RWPE2 (cell line): Measurements from ENCODE around the gene FBXL13.

Experiments
- ATAC-seq: fragments of 200-7000 bp; cut with Tn5 transposase; 3 replicates; pipeline ENCODE4 v1.9.1; 2021; ENCODE audit warnings: low read depth
- DNase-seq: peaks from one replicate; pipeline ENCODE4 v3.0.0-alpha.2; 2020; ENCODE audit warnings: low spot score
- H3K27ac ChIP-seq: fragments of 450-650 bp; 2 replicates; pipeline ENCODE4 v1.5.1; 2017; ENCODE audit warnings: mild to moderate bottlenecking; ENCODE audit not compliant: poor library complexity, severe bottlenecking
- H3K27me3 ChIP-seq: fragments of 250-450 bp; sonication (Bioruptor Pico); 2 replicates; pipeline ENCODE4 v1.5.1; 2021; ENCODE audit warnings: mild to moderate bottlenecking, moderate library complexity; ENCODE audit not compliant: insufficient read depth, poor library complexity, severe bottlenecking
- H3K36me3 ChIP-seq: fragments of 250-450 bp; sonication (Bioruptor Pico); 2 replicates; pipeline ENCODE4 v1.5.1; 2020; ENCODE audit warnings: low read depth, mild to moderate bottlenecking, moderate library complexity
- H3K4me1 ChIP-seq: fragments of 250-450 bp; sonication (Bioruptor Pico); 2 replicates; pipeline ENCODE4 v1.5.1; 2021; ENCODE audit warnings: mild to moderate bottlenecking, moderate library complexity; ENCODE audit not compliant: insufficient read depth, poor library complexity, severe bottlenecking
- H3K4me3 ChIP-seq: fragments of 250-450 bp; sonication (Bioruptor Pico); 2 replicates; pipeline ENCODE4 v1.5.1; 2021; ENCODE audit warnings: mild to moderate bottlenecking, moderate library complexity; ENCODE audit not compliant: severe bottlenecking
- H3K9me3 ChIP-seq: fragments of 250-450 bp; sonication (Bioruptor Pico); 2 replicates; pipeline ENCODE4 v1.5.1; 2021; ENCODE audit warnings: mild to moderate bottlenecking, moderate library complexity; ENCODE audit not compliant: severe bottlenecking
- TF ChIP-seq, protein P1 (sequence below): fragments of 450-650 bp; IDR thresholded peaks from one replicate; pipeline ENCODE4 v1.5.1; 2017; ENCODE audit warnings: mild to moderate bottlenecking, moderate library complexity; ENCODE audit not compliant: poor library complexity, severe bottlenecking

The FBXL13 gene

DNA sequence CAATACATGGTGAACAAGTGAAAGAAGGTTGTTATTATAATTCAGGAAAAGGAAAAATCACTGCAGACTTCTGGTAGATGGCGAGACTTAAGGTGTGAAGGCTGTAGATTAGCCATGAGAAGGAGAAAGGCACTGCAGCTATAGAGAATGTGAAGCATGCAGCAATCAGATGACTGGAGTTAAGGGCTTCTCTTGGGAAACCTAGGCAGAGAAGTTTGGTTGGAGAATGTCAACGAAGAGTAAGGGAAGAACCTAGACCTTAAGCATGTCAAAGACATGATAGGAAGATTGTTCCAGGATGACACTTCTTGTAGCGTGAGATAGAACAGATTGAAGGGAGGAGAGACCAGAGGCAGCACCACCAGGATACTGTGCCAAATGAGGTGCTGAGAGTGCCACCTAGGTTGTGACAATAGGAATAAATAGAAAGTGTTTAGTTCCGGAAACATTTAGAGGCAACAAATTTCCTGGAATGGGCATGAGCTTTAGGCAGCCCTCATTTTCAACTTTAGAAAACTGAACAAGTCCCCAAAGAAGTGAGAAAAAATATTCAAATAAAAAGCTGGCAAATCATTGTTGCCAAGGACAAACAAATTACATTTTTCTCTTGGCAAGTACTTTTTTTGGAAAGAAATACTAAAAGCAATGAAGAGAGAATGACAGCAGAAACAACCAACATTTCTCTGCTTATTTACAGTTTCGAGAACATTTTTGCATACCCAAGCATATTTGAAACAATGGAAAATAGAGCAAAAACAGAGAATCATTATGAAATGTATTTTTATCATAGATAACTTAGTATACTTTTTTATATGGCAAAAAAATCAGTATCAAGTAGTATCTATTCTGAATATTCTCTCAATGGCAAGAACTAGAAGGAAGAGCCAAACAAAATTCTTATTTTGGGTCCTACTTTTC lies 156.9 kb downstream of the FBXL13 start:
- Histone ChIP-seq H3K9me3 (no peaks in the 10 kb centered on the region), H3K27ac (no peak overlapping the region), H3K4me1 (peaks cover 11% of the 10 kb centered on the region), H3K36me3 (no peaks in the 10 kb centered on the region), H3K4me3 (no peak overlapping the region), H3K27me3 (no peaks in the 10 kb centered on the region)
- DNase-seq (no peak), ATAC-seq (no peak)
- TF ChIP-seq, protein P1, sequence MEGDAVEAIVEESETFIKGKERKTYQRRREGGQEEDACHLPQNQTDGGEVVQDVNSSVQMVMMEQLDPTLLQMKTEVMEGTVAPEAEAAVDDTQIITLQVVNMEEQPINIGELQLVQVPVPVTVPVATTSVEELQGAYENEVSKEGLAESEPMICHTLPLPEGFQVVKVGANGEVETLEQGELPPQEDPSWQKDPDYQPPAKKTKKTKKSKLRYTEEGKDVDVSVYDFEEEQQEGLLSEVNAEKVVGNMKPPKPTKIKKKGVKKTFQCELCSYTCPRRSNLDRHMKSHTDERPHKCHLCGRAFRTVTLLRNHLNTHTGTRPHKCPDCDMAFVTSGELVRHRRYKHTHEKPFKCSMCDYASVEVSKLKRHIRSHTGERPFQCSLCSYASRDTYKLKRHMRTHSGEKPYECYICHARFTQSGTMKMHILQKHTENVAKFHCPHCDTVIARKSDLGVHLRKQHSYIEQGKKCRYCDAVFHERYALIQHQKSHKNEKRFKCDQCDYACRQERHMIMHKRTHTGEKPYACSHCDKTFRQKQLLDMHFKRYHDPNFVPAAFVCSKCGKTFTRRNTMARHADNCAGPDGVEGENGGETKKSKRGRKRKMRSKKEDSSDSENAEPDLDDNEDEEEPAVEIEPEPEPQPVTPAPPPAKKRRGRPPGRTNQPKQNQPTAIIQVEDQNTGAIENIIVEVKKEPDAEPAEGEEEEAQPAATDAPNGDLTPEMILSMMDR: no peak

DNA sequence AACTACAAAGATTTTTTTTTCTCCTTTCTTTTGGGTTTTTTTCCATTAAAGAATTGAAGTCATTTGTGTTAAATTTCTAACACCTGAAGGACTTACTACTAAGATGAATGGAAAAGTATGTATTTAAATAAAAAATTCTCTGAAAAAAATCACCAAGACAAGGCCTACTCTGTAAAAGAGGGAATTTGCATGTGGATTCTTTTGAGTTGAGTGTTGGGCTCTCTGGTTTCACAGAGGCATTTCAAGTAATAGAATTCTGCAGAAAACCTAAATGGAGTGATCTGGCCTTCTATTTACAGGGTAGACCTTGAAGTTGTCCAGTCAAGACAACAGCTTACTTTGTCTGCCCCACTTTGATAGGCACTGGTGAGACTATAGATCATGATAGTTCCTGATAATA lies 157.7 kb downstream of the FBXL13 start:
- Histone ChIP-seq H3K27ac (no peak overlapping the region), H3K27me3 (no peaks in the 10 kb centered on the region), H3K9me3 (no peaks in the 10 kb centered on the region), H3K4me1 (peaks cover 11% of the 10 kb centered on the region), H3K4me3 (no peak overlapping the region), H3K36me3 (no peaks in the 10 kb centered on the region)
- ATAC-seq: no peak
- DNase-seq: no peak
- TF ChIP-seq, protein P1: no peak

DNA sequence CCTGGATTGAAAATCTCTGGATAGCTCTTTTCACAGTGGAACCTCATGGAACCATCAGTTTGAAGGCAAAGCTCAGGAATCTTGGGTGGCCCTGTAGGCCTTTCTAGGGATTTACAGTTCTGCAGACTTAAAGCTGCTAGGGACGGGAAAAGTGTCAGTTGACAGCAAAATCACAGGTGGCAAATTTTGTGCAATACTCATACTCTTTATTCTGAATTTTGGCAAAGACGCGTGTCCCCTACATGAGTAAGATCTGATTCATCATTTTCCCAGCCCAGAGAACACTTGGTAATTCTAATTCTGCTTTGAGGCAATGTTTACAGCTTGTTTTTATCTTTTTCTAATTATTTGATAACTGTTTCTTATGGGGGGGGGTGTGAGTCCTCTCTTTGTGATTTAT lies 158.2 kb downstream of the FBXL13 start:
- DNase-seq: no peak
- H3K4me3 ChIP-seq: no peak overlapping the region
- H3K27ac ChIP-seq: no peak overlapping the region
- peak; percentile 70 for ATAC-seq
- peaks cover 11% of the 10 kb centered on the region for H3K4me1 ChIP-seq
- TF ChIP-seq, protein P1: no peak
- no peaks in the 10 kb centered on the region for H3K27me3 ChIP-seq
- H3K9me3 ChIP-seq: no peaks in the 10 kb centered on the region
- H3K36me3 ChIP-seq: no peaks in the 10 kb centered on the region

DNA sequence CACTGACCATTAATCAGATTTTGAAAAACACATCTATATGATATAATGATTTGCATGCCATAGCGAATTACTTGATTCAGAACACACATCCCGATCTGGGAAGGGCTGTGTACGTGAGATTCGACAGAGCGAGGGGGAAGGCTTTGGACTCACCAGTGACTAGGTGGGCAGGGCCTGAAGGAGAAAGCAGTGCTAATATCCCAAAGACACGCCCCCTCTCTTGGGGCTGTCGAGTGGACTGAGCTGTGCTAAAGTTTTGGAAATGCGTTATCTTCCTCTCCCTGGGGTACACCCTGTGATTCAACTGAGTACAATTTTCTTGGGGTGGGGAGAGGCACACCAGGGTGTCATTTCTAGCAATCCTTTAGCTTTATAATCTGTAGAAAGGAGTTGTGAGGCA lies 160.0 kb downstream of the FBXL13 start:
- Histone ChIP-seq H3K27ac (no peak overlapping the region), H3K36me3 (no peaks in the 10 kb centered on the region), H3K27me3 (no peaks in the 10 kb centered on the region), H3K9me3 (no peaks in the 10 kb centered on the region), H3K4me1 (peaks cover 11% of the 10 kb centered on the region), H3K4me3 (no peak overlapping the region)
- TF ChIP-seq, protein P1: no peak
- DNase-seq (no peak), ATAC-seq (no peak)

DNA sequence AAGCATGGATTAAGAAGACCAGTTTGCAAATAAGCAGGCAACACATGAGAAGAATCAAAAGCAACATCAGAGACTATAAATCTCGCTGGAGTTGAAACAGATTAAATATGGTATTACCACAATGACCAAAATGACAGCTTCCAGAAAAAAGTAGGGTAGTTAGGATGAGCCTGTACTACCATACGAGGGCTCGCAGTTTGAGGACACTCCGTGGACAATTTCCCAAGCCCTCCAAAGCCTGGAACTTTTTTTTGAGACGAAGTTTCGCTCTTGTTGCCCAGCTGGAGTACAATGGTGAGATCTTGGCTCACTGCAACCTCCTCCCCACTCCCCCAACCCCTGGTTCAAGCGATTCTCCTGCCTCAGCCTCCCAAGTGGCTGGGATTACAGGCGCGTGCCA lies 160.8 kb downstream of the FBXL13 start:
- peaks cover 11% of the 10 kb centered on the region for H3K4me1 ChIP-seq
- TF ChIP-seq, protein P1: no peak
- no peak overlapping the region for H3K27ac ChIP-seq
- H3K4me3 ChIP-seq: no peak overlapping the region
- no peaks in the 10 kb centered on the region for H3K27me3 ChIP-seq
- no peak for ATAC-seq
- no peaks in the 10 kb centered on the region for H3K36me3 ChIP-seq
- H3K9me3 ChIP-seq: no peaks in the 10 kb centered on the region
- DNase-seq: no peak
